ENCODE data around the gene USP49.

GRCh38 chr6:41777551-41778285, 117.5 kb downstream of the USP49 start:
- TF ChIP-seq POLR2AphosphoS5 (IDR thresholded peaks at IDR 0.05): no peak
- no peak for TF ChIP-seq EP300 (IDR thresholded peaks at IDR 0.05; ENCODE audit: low read depth)
- TF ChIP-seq, protein P1, sequence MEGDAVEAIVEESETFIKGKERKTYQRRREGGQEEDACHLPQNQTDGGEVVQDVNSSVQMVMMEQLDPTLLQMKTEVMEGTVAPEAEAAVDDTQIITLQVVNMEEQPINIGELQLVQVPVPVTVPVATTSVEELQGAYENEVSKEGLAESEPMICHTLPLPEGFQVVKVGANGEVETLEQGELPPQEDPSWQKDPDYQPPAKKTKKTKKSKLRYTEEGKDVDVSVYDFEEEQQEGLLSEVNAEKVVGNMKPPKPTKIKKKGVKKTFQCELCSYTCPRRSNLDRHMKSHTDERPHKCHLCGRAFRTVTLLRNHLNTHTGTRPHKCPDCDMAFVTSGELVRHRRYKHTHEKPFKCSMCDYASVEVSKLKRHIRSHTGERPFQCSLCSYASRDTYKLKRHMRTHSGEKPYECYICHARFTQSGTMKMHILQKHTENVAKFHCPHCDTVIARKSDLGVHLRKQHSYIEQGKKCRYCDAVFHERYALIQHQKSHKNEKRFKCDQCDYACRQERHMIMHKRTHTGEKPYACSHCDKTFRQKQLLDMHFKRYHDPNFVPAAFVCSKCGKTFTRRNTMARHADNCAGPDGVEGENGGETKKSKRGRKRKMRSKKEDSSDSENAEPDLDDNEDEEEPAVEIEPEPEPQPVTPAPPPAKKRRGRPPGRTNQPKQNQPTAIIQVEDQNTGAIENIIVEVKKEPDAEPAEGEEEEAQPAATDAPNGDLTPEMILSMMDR (IDR thresholded peaks at IDR 0.05): no peak

Measured in transverse colon (tissue), 4 donors.